ENCODE measurements around the gene ANAPC1.
A peak's percentile ranks its signal among the peaks of the same experiment; 100 is the strongest.
"Not testable (repeated sequence)": the region's sequence is repeated elsewhere in the genome, so short reads cannot be mapped to it uniquely, and the experiment has no call there.

ANAPC1 gene, protein sequence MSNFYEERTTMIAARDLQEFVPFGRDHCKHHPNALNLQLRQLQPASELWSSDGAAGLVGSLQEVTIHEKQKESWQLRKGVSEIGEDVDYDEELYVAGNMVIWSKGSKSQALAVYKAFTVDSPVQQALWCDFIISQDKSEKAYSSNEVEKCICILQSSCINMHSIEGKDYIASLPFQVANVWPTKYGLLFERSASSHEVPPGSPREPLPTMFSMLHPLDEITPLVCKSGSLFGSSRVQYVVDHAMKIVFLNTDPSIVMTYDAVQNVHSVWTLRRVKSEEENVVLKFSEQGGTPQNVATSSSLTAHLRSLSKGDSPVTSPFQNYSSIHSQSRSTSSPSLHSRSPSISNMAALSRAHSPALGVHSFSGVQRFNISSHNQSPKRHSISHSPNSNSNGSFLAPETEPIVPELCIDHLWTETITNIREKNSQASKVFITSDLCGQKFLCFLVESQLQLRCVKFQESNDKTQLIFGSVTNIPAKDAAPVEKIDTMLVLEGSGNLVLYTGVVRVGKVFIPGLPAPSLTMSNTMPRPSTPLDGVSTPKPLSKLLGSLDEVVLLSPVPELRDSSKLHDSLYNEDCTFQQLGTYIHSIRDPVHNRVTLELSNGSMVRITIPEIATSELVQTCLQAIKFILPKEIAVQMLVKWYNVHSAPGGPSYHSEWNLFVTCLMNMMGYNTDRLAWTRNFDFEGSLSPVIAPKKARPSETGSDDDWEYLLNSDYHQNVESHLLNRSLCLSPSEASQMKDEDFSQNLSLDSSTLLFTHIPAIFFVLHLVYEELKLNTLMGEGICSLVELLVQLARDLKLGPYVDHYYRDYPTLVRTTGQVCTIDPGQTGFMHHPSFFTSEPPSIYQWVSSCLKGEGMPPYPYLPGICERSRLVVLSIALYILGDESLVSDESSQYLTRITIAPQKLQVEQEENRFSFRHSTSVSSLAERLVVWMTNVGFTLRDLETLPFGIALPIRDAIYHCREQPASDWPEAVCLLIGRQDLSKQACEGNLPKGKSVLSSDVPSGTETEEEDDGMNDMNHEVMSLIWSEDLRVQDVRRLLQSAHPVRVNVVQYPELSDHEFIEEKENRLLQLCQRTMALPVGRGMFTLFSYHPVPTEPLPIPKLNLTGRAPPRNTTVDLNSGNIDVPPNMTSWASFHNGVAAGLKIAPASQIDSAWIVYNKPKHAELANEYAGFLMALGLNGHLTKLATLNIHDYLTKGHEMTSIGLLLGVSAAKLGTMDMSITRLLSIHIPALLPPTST (N-terminal part only)

DNA sequence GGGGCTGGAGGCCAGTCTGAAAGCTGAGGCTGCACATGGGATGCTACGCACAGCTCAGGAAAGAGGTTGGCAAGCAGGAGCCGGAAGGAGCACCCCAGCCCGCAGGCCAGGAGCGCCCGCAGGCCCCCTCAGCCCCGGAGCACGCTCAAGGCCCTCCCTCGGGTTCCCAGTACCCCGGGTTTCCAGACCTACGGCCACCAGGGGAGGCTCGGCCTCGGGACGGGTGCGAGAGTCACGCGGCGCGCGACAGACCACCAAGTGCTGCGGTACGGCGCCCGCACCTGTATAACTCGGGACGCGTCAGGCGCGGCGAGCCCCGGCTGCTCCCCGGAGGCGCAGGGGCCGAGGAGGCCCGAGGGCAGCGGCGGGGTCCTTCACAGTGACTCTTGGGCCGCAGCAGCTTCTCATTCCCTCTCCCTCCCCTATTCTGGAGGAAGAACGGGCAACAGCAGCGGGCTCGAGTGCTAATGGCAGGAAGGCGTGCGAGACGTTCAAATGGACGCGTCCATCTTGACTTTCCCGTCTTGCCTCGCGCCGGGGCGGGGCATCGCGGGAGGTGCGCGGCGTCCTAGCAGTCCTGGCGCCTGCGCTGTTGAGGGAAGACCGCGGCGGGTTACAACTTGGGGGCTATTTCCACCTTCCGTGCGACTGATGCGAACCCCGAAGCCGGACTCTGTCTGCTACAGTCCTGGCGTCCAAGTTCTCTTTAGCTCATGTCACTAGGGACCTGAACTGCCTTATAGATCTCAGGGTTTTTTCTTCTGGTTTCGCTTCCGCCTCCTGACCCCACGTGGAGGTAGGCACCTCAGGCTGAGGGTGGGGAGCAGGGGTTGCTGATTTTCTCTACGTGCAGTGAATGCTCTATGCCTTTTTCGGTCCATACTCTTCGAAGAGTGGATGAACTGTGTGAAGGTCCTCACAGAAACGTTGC is at the start of gene ANAPC1:
Gene ANAPC1 (minus strand): TSS at position 533 of the 931 bp plus-strand sequence. CDS start 3,368 bp downstream, outside the sequence.
- peak; percentile 67 for DNase-seq (ENCODE audit: low read depth)

DNA sequence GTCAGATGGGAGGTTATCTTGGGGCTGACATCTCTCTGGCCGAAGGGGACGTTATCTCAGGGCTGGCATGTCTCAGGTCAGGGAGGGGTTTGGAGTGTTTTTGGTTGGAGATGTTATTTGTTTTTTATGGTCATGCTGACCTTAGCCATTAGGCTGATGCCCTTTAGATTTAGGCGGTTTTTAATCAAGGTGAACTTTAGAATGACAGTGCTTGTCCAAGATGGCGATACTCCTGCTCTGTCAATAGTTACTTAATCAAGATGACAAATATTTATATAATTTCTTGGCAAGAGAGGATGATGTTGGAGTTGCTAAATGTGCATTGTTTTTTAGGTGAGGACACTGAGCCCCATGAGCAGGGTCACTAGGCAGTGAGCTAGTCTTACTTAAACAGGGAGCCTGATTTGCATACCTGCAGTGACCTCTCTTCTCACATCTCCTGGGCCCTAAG is 48.9 kb upstream of the ANAPC1 start:
- no peak for DNase-seq (ENCODE audit: low read depth)

DNA sequence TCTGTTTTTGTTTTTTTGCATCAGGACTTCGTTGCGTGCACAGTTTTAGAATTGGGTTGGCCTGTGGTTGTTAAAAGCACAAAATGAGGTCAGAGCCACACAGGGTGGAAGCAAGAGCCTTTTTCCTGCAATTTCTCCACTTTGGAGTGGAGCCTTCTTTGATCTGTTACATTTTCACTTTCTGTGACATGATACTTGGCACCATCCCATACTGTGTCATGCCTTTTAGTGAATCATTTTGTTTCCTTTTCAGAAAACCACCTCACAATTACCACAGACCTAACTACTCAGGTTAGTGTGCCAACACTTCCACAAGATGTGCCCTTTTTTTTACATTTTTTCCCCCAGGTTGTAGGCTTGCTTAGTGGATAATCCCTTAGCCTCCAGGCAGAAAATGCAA is 46.9 kb upstream of the ANAPC1 start:
- DNase-seq (ENCODE audit: low read depth): no peak

DNA sequence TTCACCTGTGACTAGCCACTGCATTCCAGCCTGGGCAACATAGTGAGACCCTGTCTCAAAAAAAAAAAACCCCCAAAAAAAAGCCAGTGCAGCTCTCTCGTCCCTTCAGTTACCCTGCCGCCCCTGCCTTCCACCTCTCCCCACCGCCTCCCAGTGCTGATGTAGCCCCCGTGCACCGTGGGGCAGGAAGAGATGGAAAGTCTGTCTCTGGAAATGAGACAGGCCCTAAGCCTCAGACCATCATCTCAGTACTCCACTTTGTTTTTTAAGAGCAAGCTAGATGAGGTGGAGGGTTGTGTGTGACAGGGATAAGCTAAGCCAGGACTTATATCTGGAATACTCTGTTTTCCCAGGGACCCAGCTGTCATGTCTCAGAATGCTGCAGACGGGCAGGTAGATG is 46.4 kb upstream of the ANAPC1 start:
- DNase-seq (ENCODE audit: low read depth): no peak

DNA sequence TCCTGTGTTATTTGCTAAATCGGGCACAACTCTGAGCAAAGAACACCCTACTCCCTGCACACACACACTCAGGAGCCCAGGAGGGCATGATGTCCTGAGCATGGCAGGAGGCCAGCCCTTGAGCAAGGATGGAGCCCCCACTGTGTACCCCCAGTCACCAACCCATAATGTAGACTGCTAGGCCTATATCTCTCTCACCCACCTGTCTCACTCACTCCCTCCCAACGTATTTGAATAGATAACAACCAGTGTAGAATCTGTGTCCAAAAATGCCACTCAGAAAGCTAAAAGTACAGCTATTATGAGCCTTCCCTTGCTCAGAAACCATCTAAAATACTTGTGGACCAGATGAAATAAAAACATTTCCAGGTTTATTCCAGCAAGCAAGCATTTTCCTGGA is 43.7 kb upstream of the ANAPC1 start:
- no peak for DNase-seq (ENCODE audit: low read depth)

DNA sequence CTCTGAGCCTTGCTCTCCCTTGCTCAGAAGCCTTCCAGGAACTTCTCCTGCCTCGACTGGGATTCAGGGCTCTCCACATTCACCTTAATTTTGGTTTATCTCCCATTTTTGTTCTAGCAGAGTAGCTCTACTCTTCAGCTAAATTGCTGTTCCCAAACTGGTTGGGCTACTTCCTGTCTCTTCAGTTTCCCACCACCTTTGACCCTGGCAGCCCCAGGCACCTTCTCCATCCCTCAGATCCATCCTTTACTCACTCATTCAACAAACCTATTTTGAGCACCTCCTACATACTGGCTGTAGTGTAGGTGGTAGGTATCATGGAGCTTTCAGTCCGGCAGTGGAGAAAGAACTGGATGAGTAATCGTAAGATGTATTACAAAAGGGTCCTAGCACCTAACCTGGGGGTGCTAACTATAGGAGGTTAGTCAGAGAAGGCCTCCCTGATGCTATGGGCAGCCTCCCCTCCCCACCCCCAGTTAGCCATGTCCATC is 40.7 kb upstream of the ANAPC1 start:
- no peak for DNase-seq (ENCODE audit: low read depth)

DNA sequence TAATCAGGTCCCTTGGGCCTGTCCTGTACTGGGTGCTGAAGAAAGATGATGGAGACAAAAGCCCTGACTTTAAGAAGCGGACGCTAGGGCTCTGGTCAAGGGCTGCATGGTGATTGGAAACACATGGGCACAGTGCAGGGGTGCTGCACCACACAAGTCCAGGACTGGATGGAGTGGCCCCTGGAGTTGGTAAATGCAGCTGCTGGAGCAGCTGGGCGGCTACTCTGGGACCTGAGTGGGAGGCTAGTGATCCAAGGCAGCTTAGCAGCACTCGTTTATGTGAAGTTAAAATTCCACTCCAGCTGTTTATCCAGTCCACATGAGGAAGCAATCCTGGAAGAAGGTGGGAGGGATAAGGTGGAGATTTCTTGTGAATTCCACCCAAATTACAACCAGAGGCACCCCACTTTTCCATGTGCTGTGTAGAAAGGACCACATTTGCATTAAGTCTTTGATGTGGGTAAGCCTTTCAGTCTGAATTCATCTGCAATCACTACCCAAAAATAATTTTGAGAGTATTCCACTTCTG is 39.3 kb upstream of the ANAPC1 start:
- no peak for DNase-seq (ENCODE audit: low read depth)

DNA sequence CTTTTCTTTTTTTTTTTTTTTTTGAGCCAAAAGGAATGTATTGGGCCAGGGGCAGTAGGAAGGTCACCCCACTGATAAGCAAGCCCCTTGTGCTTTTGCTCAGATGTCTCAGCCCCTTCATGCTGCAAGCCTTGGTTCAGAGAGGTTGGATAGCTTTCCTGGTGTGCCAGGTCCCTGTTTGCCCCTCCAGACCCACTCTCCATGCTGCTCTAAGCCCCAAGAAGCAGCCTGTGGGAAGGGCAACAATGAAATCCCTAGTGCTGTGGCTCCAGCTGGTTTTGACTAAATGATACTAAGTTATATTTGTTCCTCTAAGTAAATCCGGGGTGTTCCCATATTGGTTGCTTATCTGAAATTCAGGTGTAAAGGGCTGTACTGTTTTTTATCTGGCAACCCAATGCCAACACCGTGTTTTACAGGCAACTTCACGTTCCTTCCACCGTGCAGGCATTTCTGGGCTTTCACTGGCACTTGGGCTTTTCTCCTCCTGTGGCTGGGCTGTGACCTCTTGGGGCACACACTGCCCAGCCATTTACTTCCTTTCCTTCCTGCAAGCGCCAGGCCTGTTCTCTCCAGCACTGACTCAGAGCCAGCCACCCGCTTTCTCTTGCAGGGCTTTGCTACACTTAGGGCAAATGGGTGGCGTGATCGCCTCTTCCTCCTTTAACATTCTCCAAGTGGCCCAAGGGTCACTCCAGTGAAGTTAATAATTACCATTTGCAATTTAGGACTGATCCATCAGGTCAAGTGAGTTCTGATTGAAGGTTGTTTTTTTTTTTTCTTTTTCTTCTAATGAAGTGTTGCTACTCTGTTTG is 36.0 kb upstream of the ANAPC1 start:
- DNase-seq (ENCODE audit: low read depth): no peak

DNA sequence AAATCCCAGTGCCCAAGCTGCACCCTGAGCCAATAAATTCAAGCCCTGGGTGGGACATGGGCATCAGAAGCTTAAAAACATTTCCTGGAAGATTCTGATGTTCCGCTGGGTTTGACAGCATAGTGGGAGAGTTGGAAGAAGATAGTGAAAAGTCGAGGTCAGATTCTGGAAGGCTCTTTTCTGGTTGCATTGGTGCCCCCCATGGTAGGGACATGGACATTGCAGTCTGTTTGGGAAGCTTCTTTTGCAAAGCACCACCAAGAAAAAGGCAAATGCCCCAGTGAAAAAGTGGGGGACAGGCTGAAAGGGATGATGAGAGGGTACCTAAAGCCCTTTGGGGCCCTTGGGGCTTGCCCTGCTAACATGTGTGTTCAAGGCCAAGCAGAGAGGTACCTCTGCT is 35.4 kb upstream of the ANAPC1 start:
- DNase-seq (ENCODE audit: low read depth): no peak

DNA sequence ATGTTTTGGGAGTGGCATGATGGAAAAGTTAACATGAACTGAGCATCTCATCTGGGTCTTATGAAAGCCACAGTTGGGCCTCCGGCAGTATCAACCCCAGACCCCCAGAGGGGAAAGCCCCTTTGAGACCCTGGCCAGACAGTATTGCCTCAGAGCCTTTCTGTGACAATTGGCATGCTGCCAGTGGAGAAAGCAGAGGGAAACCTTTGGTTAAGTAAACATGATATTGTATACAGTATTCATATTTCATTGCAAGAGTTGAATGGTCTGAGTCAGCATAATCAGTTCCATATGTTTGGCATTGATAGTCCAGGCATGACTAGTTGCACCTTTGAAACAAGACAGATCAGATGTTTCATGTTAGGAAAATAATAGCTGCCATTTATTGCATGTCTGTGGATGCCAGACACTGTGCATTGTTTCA is 34.4 kb upstream of the ANAPC1 start:
- no peak for DNase-seq (ENCODE audit: low read depth)

DNA sequence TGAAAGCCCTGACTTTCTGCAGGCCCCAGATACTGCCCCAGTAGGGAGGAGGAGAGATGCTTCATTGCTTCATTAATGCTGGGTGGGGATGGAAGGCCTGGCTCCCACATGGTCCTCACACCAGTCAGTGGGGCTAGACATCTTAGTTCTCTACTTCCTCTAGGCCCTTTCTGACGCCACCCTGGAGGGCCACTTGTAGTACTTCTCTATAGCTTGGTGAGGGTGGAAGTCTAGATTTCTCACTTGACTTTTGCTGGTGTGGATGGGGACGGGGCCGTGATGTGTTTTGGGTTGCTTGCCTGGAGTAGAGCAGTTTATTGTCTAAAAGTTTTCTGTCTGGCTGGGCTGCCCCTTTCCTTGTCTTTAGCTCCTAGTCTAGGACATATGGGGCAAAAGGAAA is 33.1 kb upstream of the ANAPC1 start:
- no peak for DNase-seq (ENCODE audit: low read depth)

DNA sequence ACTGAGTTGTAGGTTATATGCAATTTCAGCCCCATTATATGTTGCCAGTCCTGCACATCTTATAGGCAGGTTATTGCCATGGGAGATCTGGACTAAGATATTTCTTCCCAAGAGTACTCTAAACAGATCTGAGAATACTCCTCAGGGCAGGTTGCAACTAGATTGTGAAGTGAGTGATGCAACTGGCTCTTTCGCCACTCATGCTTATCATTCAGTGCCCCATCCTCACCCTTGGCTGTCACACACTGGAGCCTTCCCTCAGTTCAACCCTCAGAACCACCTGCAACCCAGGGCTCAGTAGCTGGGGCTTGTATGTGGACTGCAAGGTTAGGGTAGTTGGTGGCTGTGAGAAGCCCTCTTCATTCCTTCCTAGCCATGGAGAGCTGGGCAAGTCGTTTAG is 28.6 kb upstream of the ANAPC1 start:
- no peak for DNase-seq (ENCODE audit: low read depth)

DNA sequence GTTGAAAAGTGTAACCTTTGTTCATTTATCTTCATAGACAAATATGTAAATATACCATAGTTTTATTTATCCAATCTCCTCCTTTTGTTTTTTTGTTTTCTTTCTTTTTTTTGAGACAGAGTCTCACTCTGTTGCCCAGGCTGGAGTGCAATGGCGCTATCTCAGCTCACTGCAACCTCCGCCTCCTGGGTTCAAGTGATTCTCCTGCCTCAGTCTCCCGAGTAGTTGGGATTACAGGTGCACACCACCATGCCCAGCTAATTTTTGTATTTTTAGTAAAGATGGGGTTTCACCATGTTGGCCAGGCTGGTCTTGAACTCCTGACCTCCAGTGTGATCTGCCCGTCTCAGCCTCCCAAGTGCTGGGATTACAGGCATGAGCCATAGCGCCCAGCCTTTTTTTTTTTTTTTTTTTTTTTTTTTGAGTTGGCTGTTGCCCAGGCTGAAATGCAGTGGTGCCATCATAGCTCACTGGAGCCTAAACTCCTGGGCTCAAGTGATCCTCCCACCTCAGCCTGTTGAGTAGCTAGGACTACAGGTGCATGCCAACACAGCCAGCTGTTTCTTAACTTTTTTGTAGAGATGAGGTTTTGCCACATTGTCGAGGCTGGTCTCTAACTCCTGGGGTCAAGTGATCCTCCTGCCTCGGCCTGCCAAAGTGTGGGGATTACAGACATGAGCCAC is 27.4 kb upstream of the ANAPC1 start:
- not testable (repeated sequence) for DNase-seq (ENCODE audit: low read depth)

DNA sequence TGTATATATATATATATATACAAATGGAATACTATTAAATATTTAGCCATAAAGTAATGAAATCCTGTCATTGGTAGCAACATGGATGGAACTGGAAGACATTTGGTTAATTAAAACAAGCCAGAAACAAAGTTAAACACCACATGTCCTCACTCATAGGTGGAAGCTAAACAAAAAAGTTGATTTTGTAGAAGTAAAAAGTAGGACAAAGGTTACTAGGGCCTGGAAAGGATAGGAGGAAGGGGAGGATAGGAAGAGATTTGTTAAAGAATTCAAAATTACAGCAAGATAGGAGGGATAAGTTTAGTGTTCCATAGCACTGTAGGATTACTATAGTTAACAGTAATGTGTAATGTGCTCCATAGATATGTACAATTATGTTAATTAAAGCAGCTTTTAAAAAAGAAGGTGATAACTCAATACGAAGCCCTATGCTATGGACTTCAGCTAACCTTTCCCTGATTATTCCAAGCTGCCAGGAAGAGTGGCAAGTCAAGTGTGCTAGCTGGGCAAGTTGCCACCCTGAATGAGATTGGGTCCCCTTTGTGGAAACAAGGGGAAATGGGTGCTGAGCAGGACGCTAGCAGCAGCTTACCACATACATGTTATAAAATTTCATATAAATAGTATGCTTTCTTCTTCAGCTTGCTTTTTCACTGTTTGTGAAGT is 26.8 kb upstream of the ANAPC1 start:
- DNase-seq (ENCODE audit: low read depth): no peak

DNA sequence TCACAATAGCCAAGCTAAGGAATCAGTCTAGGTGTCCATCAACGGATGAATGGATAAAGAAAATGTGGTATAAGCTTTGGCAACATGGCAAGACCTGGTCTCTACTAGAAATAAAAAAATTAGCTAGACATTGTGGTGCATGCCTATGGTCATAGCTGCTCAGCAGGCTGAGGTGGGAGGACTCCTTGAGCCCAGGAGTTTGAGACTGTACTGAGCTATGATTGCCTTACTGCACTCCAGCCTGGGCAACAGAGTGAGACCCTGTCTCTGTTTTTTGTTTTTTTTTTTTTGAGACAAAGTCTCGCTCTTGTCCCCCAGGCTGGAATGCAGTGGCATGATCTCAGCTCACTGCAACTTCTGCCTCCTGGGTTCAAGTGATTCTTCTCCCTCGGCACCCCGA is 26.0 kb upstream of the ANAPC1 start:
- not testable (repeated sequence) for DNase-seq (ENCODE audit: low read depth)

DNA sequence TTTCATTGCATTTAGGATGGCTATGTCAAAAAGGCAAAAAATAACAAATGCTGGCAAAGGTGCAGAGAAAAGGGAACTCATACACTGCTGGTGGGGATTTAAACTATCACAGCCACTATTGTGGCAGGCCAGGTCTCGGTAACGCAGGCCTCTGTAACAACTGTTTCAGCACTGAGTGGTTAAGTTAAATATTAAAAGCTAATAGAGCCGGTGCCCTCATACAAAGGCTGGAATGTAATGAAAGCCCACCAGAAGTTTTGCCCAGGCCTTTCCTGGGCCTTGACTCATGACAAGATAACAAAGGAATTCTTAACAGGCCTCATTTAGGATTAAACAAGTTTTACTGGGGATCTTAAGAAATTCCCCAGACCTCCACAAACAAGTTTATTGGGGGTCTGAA is 25.1 kb upstream of the ANAPC1 start:
- DNase-seq (ENCODE audit: low read depth): no peak

DNA sequence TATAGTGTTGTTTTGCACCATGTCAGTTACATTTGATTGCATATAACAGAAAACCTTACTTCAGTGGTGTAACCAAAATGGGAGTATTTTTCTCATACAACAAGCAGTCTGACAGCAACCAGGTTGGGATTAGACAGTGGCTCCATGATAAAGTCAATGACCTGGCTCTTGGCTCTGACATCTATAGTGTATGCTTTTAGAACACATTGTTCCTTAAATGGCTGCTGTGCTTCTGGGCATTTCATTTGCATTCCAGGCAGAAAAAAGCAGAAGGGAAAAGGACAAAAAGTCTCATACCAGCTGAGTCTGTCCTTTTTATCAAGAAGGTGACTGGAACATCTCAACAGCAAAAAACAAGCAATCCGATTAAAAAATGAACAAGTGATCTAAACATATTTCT is 24.6 kb upstream of the ANAPC1 start:
- DNase-seq (ENCODE audit: low read depth): no peak

DNA sequence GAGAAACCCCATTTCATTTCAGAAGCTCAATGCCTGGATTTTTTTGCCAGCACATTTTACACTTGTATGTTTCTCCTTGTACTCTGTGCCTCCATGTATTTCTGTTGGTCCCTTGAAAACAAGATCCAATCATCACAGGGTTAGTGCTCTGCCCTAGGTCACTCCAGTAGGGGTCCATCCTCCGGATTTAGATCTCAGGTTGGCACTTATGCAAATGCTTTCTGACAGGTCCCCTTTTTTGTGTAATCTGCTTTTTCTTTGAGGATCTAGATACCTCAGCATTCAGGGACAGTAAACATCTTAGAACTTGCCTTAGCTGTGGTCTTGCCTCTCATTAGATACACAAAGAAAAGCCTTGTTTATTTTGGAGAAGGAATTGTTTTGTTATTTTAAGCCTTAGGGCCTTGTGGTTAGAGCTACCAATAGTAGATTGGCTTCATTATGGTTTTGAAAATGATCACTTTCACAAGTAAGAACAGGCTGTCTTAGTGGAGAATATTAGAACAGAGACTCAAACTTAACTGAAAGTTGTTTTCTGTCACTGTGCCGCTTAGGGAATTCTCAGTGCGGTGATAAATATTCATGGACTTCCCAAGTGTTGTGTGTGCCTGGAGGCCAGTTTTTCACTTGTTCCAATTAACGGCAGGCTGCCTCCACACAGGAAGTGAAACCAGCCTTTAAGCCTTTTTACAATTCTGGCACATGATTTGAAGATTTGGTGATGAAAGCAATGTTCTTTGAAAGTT is 22.2 kb upstream of the ANAPC1 start:
- no peak for DNase-seq (ENCODE audit: low read depth)

Measured in CMK (cell line).